GM12875 (cell line): ENCODE data around the gene TAGLN2.

Experiments
- H3K4me3 ChIP-seq: one replicate; pipeline ENCODE4 v1.5.1; 2011; ENCODE audit warnings: low read depth, low read length, control low read depth
- TF ChIP-seq, protein P1 (sequence below): IDR thresholded peaks from 2 replicates; pipeline ENCODE4 v1.5.1; 2011; ENCODE audit warnings: low read depth, mild to moderate bottlenecking, control low read depth, inconsistent platforms, low read length, moderate library complexity, borderline replicate concordance; ENCODE audit not compliant: insufficient read depth

Gene TAGLN2

DNA sequence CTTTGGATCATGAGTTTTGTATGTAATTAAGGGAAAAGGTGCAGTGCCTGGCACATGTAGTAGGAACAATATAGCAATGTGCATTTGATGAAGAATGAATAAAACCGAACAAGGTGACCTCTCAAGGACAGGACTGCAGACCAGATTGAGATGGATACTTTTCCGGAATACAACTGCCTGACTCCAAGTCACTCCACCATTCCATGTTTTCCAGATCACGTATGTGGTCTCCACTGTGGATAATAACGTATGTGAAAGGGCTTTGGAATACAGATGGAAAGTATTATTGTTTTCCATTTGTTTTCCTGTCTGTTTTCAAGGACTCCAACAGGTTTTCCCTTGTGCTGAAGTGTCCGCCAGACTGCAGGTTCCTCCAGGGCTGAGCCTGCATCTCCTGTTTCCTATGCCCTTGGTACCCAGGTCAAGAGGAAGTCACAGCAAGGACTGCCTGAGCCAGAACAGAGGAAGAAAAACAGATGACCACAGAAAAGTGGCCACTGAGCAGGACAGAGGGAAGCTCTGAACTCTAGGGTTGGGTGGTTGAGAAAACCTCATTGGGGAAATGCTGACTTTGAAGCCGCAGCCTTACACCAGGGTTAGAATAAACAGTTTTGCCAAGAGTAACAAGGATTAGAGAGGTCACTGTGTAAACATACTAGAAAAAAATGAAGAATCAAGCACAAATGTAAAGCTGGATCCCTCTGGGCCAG is 29.3 kb downstream of the TAGLN2 start:
- TF ChIP-seq, protein P1, sequence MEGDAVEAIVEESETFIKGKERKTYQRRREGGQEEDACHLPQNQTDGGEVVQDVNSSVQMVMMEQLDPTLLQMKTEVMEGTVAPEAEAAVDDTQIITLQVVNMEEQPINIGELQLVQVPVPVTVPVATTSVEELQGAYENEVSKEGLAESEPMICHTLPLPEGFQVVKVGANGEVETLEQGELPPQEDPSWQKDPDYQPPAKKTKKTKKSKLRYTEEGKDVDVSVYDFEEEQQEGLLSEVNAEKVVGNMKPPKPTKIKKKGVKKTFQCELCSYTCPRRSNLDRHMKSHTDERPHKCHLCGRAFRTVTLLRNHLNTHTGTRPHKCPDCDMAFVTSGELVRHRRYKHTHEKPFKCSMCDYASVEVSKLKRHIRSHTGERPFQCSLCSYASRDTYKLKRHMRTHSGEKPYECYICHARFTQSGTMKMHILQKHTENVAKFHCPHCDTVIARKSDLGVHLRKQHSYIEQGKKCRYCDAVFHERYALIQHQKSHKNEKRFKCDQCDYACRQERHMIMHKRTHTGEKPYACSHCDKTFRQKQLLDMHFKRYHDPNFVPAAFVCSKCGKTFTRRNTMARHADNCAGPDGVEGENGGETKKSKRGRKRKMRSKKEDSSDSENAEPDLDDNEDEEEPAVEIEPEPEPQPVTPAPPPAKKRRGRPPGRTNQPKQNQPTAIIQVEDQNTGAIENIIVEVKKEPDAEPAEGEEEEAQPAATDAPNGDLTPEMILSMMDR, result no peak
- no peak overlapping the region for H3K4me3 ChIP-seq

DNA sequence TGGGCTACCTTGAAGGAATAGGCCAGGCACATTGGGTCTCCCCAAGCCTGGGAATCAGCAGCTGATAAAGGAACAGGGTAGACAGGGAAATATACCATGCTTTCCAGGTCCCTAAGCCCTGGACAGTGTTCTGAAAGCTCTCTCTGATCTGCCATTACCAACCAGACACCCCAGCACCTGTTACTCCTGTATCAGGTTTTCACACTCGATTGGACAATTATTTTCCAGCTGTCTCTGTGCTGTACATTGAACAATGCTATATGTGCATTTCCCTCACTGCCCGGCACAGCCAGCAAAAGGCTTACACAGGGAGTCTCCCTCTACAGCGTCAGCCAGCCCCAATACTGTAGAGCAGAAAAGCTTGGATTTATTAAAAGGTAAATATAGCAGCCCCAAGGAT is 30.0 kb downstream of the TAGLN2 start:
- TF ChIP-seq, protein P1, result no peak
- no peak overlapping the region for H3K4me3 ChIP-seq

DNA sequence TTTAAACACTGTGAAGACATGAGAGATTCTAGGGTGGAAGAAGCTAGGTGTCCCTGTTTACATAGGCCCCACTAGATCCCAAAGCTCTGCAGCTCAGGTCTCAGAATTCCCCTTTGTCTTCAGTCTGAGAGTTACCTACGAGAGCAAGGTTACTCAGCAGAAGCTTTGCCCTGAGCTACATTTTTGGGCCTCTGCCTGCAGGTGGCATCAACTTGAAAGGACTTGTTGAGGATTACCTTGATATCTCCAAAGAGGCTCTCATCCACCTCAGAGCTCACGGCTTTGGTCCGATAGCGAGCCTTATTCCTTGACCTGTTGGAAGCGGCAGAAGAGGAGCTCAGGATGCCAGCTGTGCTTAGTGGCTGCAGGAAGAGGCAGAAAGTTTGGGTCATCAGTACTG is 32.4 kb downstream of the TAGLN2 start:
- TF ChIP-seq, protein P1, result no peak
- no peak overlapping the region for H3K4me3 ChIP-seq

DNA sequence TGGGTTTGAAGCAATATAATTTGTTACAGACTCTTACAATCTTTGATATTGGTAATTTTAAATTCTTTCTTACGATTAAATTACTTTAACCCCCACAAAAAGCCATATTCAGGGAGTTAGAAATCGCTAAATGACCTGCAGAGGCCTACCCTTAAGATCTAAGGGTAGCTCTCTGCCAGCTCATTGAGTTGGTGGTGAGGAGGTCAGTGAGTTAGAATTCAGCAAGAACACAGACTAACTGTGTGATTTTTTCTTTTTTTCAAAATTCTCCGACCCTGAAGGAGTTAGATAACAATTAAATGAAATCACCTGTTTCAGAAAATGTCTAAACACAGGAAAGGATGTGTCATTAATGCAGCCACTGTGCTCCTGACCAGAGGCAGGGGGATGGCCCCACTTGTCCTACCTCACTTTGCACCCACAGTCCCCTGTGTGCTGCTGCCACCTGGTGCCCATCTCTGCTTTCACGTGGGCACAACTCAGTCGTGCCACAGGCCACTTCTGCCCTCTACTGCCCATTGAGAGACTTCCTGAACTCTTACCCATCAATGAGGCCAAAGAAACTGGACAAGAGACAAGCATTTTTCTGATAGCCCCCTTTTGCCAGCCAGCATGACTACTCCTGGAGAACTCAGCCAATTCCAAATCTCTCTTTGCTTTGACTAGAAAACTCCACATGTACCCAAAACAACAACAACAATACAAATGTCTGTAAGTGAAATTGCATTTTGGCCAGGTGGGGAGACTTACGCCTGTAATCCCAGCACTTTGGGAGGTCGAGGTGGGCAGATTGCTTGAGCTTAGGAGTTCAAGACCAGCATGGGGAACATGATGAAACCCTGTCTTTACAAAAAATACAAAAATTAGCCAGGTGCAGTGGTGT is 33.8 kb downstream of the TAGLN2 start:
- TF ChIP-seq, protein P1, result peak; percentile 94
- H3K4me3 ChIP-seq, result no peak overlapping the region

DNA sequence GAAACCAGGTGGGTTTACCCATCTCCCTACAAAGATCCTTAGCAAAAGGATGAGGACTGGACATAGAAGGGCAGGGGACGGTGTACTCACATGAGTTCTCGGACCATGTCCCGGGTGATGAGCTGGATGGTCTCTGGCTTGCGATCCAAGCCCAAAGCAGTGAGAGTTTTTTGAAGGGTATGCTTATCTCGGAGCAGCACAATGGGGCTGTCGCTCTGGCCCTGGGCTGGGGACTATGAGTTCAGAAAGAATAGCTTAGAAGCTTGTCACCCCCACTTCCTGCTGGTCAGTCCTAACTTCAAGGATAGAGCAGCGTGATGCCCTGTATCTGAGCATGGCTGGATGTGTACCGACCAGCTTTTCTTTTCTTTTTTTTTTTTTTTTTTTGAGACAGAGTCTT is 34.9 kb downstream of the TAGLN2 start:
- TF ChIP-seq, protein P1, result no peak
- H3K4me3 ChIP-seq, result no peak overlapping the region

DNA sequence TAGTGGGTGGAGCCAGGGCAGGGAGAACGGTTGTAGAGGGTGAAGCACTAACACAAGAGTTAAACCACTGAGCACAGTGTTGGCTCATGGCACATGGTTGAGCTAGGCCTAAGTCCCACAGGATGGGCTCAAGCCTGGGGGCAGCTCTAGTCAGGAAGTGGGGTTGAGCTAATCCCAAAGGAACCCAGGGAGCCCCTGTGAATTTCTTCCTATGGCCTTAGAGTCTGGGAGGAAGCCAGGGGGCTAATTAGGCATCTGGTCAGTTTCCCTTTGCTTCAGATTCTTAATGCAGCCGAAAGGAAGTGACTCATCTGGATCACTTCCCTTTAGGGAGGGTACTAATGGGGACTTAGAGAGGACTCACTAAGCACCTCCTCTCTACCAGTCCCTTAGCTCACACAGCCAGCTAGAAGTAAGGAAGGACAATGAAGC is 35.5 kb downstream of the TAGLN2 start:
- no peak overlapping the region for H3K4me3 ChIP-seq
- TF ChIP-seq, protein P1, result no peak
